GF-D8 (cell line): Measurements from ENCODE around the gene CFAP61.
A peak's percentile ranks its signal among the peaks of the same experiment; 100 is the strongest.

ENCODE experiments used
- DNase-seq: peaks from one replicate; lab custom pipeline; 2025; lab: John Stamatoyannopoulos, UW

Gene CFAP61

GRCh38 chr20:20364593-20365479 is 312.5 kb downstream of the CFAP61 start:
- DNase-seq: no peak

GRCh38 chr20:20365480-20366161 is 313.3 kb downstream of the CFAP61 start:
- DNase-seq: no peak

- no peak for DNase-seq
Measured at GRCh38 chr20:20366551-20366875, 314.2 kb downstream of the CFAP61 start.

- DNase-seq: no peak
Measured at GRCh38 chr20:20366876-20367574, 314.7 kb downstream of the CFAP61 start.

GRCh38 chr20:20367575-20368417 is 315.5 kb downstream of the CFAP61 start, which contains the start of gene INSM1:
TSS of gene INSM1 (plus strand) at chr20:20368104. CDS start at chr20:20368268, 164 bp downstream.
- DNase-seq: no peak

GRCh38 chr20:20368418-20369249 is 316.3 kb downstream of the CFAP61 start:
- DNase-seq: no peak

GRCh38 chr20:20369250-20370093 is 317.1 kb downstream of the CFAP61 start:
- DNase-seq: no peak

- no peak for DNase-seq
Measured at GRCh38 chr20:20370094-20370575, 317.8 kb downstream of the CFAP61 start.

GRCh38 chr20:20371083-20371482 is 318.8 kb downstream of the CFAP61 start:
- no peak for DNase-seq

GRCh38 chr20:20371681-20372080 is 319.3 kb downstream of the CFAP61 start:
- no peak for DNase-seq

- DNase-seq: no peak
Measured at GRCh38 chr20:20373091-20373571, 320.8 kb downstream of the CFAP61 start.

- DNase-seq: no peak
Measured at GRCh38 chr20:20375862-20376261, 323.5 kb downstream of the CFAP61 start.

- no peak for DNase-seq
Measured at GRCh38 chr20:20386192-20386591, 333.9 kb downstream of the CFAP61 start.

- DNase-seq: no peak
Measured at GRCh38 chr20:20390393-20390792, 338.1 kb downstream of the CFAP61 start.

- no peak for DNase-seq
Measured at GRCh38 chr20:20391115-20391514, 338.8 kb downstream of the CFAP61 start.

- DNase-seq: no peak
Measured at GRCh38 chr20:20391766-20392165, 339.4 kb downstream of the CFAP61 start.

- DNase-seq: peak; percentile 60
Measured at GRCh38 chr20:20393207-20394120, 341.1 kb downstream of the CFAP61 start.

GRCh38 chr20:20395087-20395486 is 342.8 kb downstream of the CFAP61 start:
- no peak for DNase-seq
